Measurements from ENCODE around the gene CMTM7.

The CMTM7 gene

DNA sequence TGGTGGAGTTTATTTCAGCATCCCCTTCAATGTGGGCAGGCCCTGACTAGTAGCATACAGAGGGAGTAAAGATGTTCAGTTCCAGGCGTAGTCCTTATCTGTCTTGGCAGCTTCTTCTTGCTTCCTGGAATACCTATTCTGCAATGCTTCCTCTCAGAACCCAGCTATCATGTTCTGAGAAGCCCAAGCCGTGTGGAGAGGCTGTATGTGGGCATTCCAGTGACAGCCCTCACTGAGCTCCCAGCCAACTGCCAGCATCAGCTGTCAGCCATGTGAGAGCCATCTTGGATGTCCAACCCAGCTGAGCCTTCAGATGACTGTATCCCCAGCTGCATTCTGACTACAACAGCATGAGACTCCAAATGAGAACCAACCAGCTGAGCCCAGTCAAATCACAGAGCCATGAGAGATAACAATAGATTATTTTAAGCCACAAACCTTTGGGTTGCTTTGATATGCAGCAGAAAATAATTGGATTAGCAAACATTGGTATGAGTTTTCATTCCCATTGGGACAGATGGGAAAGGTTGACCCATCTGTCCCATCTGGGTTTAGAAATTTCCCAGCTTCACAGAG, 8.4 kb upstream of the CMTM7 start:
- no peak for DNase-seq

- DNase-seq: peak; percentile 65
Measured at GRCh38 chr3:32384938-32385337, 6.7 kb upstream of the CMTM7 start.

- DNase-seq: no peak
Measured at GRCh38 chr3:32387512-32387911, 4.1 kb upstream of the CMTM7 start.

DNA sequence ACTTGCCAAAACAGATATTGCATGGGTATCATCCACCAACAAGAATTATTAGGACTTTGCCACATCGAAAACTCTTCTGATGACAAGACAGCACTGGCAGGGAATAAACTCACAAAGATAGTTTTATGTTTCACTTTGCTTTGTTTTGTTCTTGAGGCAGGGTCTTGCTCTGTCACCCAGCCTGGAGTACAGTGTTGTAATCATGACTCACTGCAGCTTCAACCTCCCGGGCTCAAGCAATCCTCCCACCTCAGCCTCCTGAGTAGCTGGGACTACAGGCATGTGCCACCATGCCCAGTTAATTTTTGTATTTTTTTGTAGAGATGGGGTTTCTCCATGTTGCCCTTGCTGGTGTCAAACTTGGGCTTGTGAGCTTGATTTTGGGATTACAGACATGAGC, 2.1 kb upstream of the CMTM7 start:
- peak; percentile 50 for DNase-seq

GRCh38 chr3:32392536-32393302, 1.1 kb downstream of the CMTM7 start:
- DNase-seq: peak; percentile 45

DNA sequence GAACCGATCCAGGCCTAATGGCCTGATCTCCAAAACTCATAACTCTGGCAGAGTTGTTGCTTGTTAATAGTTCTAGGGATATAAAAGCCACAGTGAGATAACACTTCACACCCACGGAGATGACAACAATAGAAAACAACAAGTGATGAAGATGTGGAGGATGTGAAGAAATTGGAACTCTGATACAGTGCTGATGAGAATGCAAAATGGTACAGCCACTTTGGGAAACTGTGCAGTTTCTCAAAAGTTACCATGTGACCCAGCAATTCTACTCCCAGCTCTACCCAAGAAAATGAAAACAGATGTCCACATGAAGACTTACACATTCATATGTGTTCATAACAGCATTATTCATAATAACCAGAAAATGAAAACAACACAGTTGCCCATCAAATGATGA, 3.8 kb downstream of the CMTM7 start:
- peak; percentile 80 for DNase-seq

DNA sequence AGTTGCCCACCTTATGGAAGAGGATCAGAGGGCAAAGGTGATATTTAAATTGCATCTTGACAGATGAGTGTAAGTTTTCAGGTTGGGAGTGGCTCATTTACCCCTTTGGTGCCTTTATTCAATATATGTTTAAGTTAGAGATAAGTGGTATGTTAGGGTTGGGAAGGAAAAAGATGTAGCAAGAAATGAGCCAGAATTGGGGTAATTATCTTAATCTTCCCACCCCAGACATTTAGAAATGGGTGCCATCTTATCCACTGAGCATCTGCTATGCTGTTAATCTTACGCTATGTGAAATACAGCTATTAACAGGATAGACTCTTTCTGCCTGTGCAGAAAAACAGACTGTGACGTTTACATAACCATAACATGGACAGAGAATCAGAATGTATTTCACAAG, 6.3 kb downstream of the CMTM7 start:
- no peak for DNase-seq

DNA sequence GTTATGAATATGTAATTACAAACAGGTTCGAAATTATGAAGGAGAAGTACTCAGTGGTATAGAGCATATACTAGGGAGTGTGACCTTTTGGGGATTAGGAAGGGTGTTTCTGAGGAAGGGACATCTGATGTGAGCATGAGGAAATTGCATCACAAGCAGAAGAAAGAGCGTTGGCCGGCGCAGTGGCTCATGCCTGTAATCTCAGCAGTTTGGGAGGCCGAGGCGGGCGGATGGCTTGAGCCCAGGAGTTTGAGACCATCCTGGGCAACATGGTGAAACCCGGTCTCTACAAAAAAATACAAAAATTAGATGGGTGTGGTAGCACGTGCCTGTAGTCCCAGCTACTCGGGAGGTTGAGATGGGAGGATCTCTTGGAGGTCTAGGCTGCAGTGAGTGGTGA, 6.9 kb downstream of the CMTM7 start:
- peak; percentile 83 for DNase-seq

- peak; percentile 76 for DNase-seq
Measured at GRCh38 chr3:32399030-32399620, 7.5 kb downstream of the CMTM7 start.

GRCh38 chr3:32401126-32401525, 9.5 kb downstream of the CMTM7 start:
- DNase-seq: no peak

- peak; percentile 61 for DNase-seq
Measured at GRCh38 chr3:32401556-32402081, 10.0 kb downstream of the CMTM7 start.

DNA sequence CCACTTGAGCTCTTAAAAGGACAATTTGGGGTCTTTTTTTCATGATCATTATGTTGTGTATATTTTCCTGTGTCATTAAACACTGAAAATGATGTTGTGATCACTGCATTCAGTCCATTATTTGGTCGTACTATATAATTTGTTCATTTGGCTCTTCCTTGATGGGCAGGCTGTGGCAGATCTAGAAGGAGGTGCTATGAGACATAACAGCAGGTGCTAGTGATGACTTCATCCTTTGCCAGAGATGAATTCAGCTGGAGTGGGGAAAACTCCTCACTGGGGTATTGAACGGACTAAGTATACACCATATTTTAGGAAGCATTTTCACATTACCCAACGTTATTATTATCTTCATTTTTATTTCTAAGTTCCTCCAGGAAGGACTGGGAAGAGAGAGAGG, 12.0 kb downstream of the CMTM7 start:
- no peak for DNase-seq

DNA sequence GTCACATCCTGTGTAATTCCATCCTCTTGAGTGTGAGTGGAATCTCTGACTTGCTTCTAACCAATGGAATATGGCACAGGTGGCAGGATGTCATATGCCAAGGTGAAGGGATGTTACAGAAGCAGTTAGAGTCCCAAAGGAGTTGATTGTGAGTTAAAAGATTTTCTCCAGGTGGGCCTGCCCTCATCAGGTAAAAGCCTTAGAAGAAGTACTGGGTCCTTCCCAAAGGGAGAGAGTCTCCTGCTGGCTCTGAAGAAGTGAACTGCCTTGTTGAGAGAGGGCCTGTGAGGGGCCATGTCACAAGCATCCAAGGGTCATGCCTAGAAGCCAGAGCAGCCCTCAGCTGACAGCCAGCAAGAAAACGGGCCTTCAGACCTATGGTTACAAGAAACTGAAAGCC, 13.1 kb downstream of the CMTM7 start:
- no peak for DNase-seq

DNA sequence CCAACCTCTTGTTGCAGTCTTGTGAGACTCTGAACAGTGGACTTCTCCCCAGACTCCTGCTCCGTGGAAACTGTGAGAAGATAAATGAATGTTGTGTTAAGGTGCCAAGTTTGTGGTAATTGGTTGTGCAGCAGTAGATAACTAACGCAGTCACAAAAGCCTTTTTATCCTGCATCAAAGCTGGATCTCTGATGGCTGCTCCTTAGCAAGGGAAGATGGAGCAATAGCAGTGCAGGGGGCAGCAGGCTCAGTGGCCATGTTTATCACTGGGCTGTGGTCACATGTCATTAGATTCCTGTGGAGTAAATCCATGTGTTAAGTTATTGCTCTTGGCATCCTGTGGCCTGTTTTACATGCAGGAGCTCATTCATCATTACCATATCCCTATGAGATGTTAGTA, 13.5 kb downstream of the CMTM7 start:
- DNase-seq: no peak

- no peak for DNase-seq
Measured at GRCh38 chr3:32405711-32406323, 14.2 kb downstream of the CMTM7 start.

GRCh38 chr3:32406486-32407408, 15.1 kb downstream of the CMTM7 start:
- peak; percentile 88 for DNase-seq

GRCh38 chr3:32410367-32411246, 19.0 kb downstream of the CMTM7 start:
- DNase-seq: no peak

DNA sequence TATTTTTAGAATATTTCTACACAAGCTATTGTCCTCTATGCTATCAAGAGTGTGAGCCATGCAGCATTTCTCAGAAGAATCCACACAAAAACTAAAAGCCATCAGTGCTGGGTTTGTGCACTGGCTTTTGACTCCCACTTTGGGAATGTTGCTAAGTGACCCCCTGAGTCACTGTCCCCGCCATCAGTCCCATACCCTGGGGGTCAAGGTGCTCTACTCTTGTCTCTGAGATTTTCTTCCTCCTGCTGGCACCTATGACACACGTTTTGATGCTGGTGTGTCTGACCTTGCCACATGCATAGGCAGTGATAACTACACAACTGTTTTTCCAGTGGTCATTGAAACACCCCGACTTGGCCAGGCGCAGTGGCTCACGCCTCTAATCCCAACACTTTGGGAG, 19.8 kb downstream of the CMTM7 start:
- DNase-seq: no peak

- DNase-seq: no peak
Measured at GRCh38 chr3:32412887-32413286, 21.2 kb downstream of the CMTM7 start.

GRCh38 chr3:32413845-32414521, 22.3 kb downstream of the CMTM7 start:
- DNase-seq: no peak
